ENCODE data around the gene POMT1. TPM values are rescaled to one million over a fixed set of nuclear protein-coding genes. Genes with fewer than 3 reads are reported as not detected.
A peak's percentile ranks its signal among the peaks of the same experiment; 100 is the strongest.

POMT1 gene
- total and polyA plus RNA-seq, 2 experiments from 2014 or later: 35.3 to 44.8 TPM

- H3K27ac ChIP-seq: no peak overlapping the region
- no peak overlapping the region for H2AFZ ChIP-seq
- no peaks in the 10 kb centered on the region for H3K9me3 ChIP-seq (ENCODE audit: low read depth)
- no peak overlapping the region for H3K4me2 ChIP-seq
- H4K20me1 ChIP-seq (ENCODE audit: insufficient read depth, poor library complexity, severe bottlenecking): no peaks in the 10 kb centered on the region
- peaks cover 25% of the 10 kb centered on the region for H3K79me2 ChIP-seq
- peak; percentile 23 for DNase-seq (ENCODE audit: low spot score)
- 85% methylated on average over 5 of the region's 5 CpGs for WGBS (ENCODE audit: low lambda C conversion rate, missing lambda C conversion rate)
- no peaks in the 10 kb centered on the region for H3K9me2 ChIP-seq (replicated peaks; ENCODE audit: insufficient read depth)
- H3K36me3 ChIP-seq (replicated peaks; ENCODE audit: insufficient read depth, low read depth): no peaks in the 10 kb centered on the region
- H3K4me3 ChIP-seq: no peak overlapping the region
- H3K4me1 ChIP-seq (ENCODE audit: insufficient read depth): peaks cover 10% of the 10 kb centered on the region
- no peaks in the 10 kb centered on the region for H3K27me3 ChIP-seq
- TF ChIP-seq CTCF (IDR thresholded peaks at IDR 0.05; ENCODE audit: poor library complexity): no peak
- TF ChIP-seq EZH2phosphoT487 (IDR thresholded peaks at IDR 0.05; ENCODE audit: low read depth, severe bottlenecking, unreplicated experiment): no peak
- no peak for TF ChIP-seq EZH2 (IDR thresholded peaks at IDR 0.05; ENCODE audit: borderline replicate concordance)
These were observed 1.7 kb upstream of the POMT1 start for GRCh38 chr9:131500939-131501541.

- Histone ChIP-seq H3K27ac (no peak overlapping the region), H3K9me3 (ENCODE audit: low read depth) (no peaks in the 10 kb centered on the region), H3K4me3 (peak overlapping the region; percentile 80), H3K9me2 (replicated peaks; ENCODE audit: insufficient read depth) (no peaks in the 10 kb centered on the region), H4K20me1 (ENCODE audit: insufficient read depth, poor library complexity, severe bottlenecking) (no peaks in the 10 kb centered on the region), H3K4me1 (ENCODE audit: insufficient read depth) (peaks cover 10% of the 10 kb centered on the region), H2AFZ (peak overlapping the region; percentile 95), H3K79me2 (peaks cover 28% of the 10 kb centered on the region), H3K36me3 (replicated peaks; ENCODE audit: insufficient read depth, low read depth) (no peaks in the 10 kb centered on the region), H3K4me2 (peak overlapping the region; percentile 77), H3K27me3 (no peaks in the 10 kb centered on the region)
- peak; percentile 41 for DNase-seq (ENCODE audit: low spot score)
- TF ChIP-seq EZH2 (IDR thresholded peaks at IDR 0.05; ENCODE audit: borderline replicate concordance) (no peak), CTCF (IDR thresholded peaks at IDR 0.05; ENCODE audit: poor library complexity) (no peak), EZH2phosphoT487 (IDR thresholded peaks at IDR 0.05; ENCODE audit: low read depth, severe bottlenecking, unreplicated experiment) (no peak)
- 54% methylated on average over 32 of the region's 32 CpGs for WGBS (ENCODE audit: low lambda C conversion rate, missing lambda C conversion rate)
These were observed 1.1 kb downstream of the POMT1 start for GRCh38 chr9:131503626-131504465.

GRCh38 chr9:131505012-131505411 is 2.3 kb downstream of the POMT1 start:
- Histone ChIP-seq H3K4me3 (no peak overlapping the region), H3K4me1 (ENCODE audit: insufficient read depth) (peaks cover 10% of the 10 kb centered on the region), H4K20me1 (ENCODE audit: insufficient read depth, poor library complexity, severe bottlenecking) (no peaks in the 10 kb centered on the region), H3K9me2 (replicated peaks; ENCODE audit: insufficient read depth) (no peaks in the 10 kb centered on the region), H3K36me3 (replicated peaks; ENCODE audit: insufficient read depth, low read depth) (no peaks in the 10 kb centered on the region), H2AFZ (no peak overlapping the region), H3K4me2 (no peak overlapping the region), H3K27ac (no peak overlapping the region), H3K79me2 (peaks cover 28% of the 10 kb centered on the region), H3K9me3 (ENCODE audit: low read depth) (no peaks in the 10 kb centered on the region), H3K27me3 (no peaks in the 10 kb centered on the region)
- TF ChIP-seq EZH2 (IDR thresholded peaks at IDR 0.05; ENCODE audit: borderline replicate concordance) (no peak), CTCF (IDR thresholded peaks at IDR 0.05; ENCODE audit: poor library complexity) (no peak), EZH2phosphoT487 (IDR thresholded peaks at IDR 0.05; ENCODE audit: low read depth, severe bottlenecking, unreplicated experiment) (no peak)
- no peak for DNase-seq (ENCODE audit: low spot score)
- WGBS (ENCODE audit: low lambda C conversion rate, missing lambda C conversion rate): 96% methylated on average over 8 of the region's 8 CpGs
